Stimulated activated CD4-positive, alpha-beta T cell treated with anti-CD3 and anti-CD28 coated beads, Interleukin-1b, Interleukin-23, amount 100 ng/mL, for 48 hours (primary cell): Measurements from ENCODE around the gene RAC3.

Experiments used
- DNase-seq: peaks from one replicate; pipeline ENCODE4 v3.0.0-alpha.2; 2020

The RAC3 gene

GRCh38 chr17:82045936-82046484, 14.5 kb downstream of the RAC3 start:
- DNase-seq, result no peak

DNA sequence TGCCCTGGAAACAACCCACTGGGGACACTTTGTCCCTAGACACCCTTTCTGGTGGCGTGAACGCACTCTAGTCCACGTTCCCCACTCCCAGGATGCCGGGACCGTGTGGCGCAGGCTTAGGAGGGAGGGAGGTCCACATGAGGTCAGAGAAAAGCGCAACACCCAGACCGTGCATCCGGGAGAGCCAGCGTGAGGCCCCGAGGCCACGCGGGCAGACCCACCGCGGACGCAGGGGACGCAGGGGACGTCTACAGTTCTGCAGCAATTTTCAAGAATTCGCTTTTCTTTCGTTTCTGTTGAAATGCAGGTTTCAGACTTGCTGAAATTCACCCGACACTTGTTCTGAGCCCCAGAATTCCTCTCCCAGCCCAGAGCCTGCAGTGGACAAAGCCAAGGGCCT, 15.4 kb downstream of the RAC3 start:
- DNase-seq, result no peak

DNA sequence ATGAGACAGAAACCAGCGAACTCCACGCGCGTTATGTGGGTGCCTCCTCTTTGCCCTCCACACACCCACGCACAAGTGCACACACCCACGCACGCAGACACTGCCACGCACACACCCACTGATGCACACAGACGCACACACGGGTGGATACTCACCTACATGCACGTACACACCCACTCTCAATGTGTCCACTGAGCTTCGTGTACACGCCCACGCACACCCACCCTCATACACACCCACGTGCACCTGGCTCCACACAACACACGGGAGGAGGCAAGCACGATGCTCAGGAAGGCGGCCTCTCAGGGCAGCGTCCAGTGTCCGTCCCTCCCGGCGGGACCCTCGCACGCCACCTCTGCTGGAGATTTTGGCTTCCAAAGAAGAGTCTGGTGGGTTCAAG, 15.9 kb downstream of the RAC3 start:
- no peak for DNase-seq

DNA sequence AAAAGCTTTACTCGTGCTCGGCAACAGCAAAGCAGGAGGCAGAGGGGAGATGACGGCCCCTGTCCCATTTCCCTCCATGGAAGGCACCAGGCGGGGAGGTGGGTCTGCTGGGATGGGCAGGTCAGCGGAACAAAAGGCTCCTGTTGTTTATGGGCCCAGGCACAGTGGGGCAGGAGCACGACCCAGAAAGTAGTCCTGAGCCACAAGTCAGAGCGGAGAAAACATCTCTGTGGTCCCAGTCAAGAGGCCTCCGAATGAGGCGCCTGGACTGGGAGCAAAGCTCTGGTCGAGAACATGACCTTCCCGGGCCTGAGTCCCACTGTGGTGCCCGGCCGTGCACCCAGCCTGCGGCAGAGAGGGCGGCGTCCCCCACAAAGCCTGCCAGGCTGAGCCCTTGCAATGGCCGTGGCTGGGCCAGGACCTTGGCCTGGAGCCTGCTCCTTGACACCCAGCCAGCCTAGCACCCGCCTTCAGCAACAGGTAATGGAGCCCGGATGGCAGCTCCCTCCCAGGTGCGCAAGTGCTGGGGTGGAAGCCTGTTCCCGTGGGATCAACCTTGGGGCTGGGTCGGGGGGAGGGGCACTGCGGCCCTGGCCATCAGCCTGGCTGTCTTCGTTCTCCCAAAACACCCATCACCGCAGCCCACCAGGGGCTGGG, 16.6 kb downstream of the RAC3 start:
- no peak for DNase-seq

DNA sequence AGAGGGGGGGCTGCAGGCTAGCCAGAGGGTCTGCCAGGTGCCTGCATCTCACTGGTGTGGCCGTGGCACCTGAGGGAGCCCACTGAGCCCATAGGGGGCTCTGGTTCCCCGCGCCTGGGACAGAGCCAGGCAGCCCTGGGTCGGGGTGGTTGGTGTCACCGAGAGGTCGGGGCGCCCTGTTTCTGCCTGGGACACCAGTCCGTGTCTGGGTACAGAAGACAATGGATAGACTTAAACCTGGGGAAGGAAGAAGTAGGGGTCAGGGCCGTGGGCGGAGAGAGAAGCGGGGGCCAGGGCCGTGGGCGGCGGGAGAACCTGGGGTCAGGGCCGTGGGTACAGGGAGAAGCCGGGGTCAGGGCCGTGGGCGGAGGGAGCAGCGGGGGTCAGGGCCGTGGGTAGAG, 17.1 kb downstream of the RAC3 start:
- no peak for DNase-seq

DNA sequence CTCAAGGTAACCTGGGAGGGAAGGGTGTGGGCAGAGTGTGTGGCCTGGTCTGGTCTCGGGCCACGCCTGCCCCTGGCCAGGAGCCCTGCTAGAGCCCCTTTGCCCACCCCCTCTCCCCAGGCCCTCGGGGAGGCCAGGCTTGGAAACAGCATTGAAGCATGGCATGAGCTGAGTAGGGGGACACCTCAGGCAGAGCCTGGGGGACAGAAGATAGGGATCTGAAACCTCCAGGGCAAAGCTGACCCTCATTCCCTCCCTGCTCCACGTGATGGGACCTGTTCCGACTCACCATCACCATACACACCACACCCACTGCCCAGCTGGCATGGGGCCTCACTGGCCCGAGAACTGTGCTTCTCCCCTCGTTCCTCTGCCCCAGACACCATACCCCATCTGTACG, 17.6 kb downstream of the RAC3 start:
- no peak for DNase-seq

DNA sequence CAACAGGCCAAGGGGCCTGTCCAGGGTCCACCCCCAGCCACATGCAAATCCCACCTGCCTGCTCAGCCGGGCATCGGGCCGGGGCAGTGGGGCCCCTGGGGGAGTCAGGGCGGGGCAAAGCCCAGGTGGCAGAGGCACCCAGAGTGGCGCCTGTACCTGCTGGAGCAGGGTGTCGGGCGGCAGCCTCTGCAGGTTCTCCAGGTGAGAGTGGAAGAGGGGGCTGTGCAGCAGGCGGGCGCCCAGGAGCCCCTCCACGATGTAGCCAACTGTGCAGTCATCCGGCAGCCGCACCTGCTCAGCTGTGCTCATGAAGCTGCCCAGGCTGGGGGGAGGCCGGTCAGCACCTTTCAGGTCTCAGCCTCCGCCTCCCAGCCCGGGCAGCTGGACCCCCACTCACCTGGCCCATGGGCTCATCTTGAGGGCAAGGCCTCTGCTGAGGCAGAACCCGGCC, 18.1 kb downstream of the RAC3 start:
- DNase-seq, result no peak

GRCh38 chr17:82050152-82050760, 18.8 kb downstream of the RAC3 start:
- DNase-seq, result no peak

DNA sequence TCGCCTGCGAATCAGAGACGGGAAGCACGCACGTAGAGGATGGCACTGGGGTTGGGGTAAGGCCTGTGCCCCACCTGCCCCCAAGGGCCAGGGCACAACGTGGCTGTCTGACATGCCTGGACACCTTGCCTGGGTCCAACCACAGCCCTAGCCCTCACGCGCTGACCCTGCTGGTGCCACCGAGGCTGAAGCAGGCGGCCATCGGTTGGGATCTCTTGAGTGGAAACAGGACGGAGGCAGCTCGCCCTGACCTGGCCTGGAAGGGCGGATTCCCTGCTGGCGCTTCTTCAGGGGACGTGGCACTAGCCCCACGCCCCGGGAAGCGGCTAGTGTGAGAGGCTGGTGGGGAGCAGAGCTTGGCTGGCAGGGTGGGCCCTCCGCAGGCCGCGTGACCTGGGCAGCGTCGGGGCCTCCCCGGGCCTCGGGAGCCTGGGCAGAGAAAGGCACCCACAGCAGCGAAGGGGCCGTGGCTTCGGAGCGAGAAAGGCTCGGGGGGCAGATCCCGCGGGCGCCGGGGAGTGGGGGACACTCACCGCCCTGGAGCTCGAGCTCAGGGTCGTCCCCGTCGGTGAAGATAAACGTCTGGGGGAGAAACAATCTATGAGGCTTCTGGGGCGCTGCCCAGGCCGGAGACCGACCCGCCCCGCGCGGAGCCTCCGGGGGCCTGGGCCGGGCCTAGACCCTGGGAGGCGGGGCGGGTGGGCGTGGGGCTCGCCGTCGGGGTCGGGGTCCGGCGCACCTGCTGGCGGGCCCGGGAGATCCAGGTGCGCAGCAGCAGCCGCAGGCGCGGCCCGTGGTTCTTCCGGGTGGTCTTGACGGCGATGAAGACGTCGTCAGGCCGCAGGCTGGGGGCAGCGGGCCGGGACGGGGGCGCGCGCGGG, 19.5 kb downstream of the RAC3 start:
- DNase-seq, result no peak

- DNase-seq, result peak; percentile 78
Measured at GRCh38 chr17:82051776-82052637, 20.5 kb downstream of the RAC3 start, which contains the start of the genes GPS1 and RFNG. TSS of gene GPS1 (plus strand) at chr17:82051898. CDS start at chr17:82051932, 34 bp downstream. TSS of gene RFNG (minus strand) at chr17:82051811. CDS start at chr17:82051766, 45 bp downstream.

- DNase-seq, result no peak
Measured at GRCh38 chr17:82052638-82053059, 21.2 kb downstream of the RAC3 start.

- DNase-seq, result no peak
Measured at GRCh38 chr17:82053130-82053529, 21.7 kb downstream of the RAC3 start.

DNA sequence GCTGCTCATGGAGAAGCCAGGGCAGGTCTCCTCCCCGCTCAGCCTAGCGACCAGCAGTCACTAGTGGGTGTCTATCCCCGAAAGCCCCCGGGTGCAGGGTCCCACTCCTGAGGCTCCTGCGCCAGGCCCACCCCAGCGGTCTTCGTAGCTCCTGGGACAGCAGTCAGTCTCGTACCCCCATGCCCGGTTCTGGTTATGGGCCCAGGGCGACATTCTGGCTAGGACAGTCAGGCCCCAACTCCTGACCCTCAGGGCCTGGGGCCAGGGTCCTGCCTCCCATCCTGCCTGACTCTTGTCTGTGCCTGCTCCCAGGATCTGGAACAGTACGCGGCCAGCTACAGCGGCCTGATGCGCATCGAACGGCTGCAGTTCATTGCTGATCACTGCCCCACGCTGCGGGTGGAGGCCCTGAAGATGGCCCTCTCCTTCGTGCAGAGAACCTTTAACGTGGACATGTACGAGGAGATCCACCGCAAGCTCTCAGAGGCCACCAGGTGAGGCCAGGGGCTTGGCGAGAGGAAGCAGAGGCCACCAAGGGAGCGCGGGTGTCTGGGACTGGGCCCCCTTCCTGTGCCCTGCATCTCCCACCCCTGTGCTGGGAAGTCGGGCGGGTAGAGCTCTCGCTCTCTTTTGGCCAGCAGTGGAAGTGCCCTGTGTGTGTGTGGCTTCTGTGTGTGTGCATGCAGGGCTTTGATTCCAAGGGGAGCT, 22.2 kb downstream of the RAC3 start:
- DNase-seq, result no peak

DNA sequence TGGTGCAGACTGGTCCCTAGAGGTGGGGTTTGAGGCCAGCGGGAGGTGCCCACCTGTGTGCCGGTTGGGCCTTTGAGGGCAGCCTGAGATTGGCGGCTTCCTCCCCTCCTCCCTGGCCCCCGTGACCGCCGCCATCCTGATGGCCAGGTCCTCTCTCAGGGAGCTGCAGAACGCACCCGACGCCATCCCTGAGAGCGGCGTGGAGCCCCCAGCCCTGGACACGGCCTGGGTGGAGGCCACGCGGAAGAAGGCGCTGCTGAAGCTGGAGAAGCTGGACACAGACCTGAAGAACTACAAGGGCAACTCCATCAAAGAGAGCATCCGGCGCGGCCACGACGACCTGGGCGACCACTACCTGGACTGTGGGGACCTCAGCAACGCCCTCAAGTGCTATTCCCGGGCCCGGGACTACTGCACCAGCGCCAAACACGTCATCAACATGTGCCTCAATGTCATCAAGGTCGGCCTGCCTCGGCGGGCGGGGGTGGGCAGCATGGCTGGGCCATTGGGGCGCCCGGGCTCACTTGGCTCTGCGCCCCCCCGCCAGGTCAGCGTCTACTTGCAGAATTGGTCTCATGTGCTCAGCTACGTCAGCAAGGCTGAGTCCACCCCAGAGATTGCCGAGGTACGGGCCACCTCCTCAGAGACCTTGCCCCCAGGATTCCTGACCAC, 23.0 kb downstream of the RAC3 start:
- DNase-seq, result no peak

GRCh38 chr17:82055023-82055964, 23.8 kb downstream of the RAC3 start:
- DNase-seq, result no peak

DNA sequence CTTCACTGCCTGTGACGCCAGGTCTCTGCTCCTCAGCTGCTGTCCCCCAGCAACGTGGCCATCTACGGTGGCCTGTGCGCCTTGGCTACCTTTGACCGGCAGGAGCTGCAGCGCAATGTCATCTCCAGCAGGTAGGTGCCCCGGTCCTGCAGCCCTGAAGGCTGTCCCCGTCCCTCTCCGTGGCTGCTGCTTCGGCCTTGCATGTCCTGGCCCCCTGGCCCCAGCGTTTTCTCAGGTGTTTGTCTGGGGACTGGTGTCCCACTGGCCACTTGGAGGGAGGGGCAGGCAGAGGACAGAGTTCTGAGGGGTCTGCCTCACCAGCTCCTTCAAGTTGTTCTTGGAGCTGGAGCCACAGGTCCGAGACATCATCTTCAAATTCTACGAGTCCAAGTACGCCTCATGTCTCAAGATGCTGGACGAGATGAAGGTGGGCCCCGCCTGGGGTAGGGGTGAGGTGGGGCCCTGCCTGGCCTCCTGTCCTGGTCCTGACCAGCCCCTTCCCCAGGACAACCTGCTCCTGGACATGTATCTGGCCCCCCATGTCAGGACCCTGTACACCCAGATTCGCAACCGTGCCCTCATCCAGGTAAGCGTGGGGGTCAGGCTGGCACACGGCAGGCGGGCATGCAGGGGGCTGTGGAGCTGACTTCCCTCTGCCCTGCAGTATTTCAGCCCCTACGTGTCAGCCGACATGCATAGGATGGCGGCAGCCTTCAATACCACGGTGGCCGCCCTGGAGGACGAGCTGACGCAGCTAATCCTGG, 24.7 kb downstream of the RAC3 start:
- no peak for DNase-seq

- DNase-seq, result no peak
Measured at GRCh38 chr17:82056729-82057621, 25.5 kb downstream of the RAC3 start.
